Measurements from ENCODE around the gene IZUMO4.
A peak's percentile ranks its signal among the peaks of the same experiment; 100 is the strongest.

Gene IZUMO4

DNA sequence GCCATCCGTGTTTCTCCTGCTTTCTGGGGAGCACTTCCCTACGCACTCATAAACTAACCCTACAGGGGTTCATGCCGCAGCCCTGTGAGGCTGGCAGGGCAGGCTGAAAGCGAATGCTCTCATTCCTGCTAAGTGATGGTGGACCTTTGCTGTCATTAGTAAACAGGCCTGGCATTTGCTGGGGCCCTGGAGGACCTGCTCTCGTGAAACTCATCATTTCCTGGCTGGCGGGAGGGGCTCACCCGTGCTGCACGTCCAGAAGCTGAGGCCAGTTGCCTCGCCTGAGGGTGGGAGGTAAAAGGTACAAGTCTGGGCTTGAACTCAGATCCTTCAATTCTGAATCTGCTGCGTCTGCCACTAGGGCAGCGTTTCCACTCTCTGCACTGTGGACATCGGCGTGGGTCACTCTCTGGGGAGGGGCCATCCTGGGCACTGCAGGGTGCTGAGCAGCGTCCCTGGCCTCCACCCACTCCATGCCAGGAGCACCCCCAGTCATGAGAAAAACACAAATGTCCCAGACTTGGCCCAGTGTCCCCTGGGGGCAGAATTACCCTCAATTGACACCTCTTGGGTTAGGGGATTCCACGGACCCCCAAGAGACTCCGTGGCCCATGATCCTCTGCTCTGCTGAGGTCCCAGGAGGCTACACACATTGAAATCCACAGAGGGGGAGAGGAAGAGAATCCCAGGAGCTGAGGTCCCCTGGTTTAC lies 7.6 kb upstream of the IZUMO4 start:
- TF ChIP-seq, protein P1, sequence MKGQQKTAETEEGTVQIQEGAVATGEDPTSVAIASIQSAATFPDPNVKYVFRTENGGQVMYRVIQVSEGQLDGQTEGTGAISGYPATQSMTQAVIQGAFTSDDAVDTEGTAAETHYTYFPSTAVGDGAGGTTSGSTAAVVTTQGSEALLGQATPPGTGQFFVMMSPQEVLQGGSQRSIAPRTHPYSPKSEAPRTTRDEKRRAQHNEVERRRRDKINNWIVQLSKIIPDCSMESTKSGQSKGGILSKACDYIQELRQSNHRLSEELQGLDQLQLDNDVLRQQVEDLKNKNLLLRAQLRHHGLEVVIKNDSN (IDR thresholded peaks at IDR 0.05): no peak
- TF ChIP-seq, protein P2, sequence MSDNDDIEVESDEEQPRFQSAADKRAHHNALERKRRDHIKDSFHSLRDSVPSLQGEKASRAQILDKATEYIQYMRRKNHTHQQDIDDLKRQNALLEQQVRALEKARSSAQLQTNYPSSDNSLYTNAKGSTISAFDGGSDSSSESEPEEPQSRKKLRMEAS (IDR thresholded peaks at IDR 0.05): no peak
- no peak for TF ChIP-seq ZBTB7A (IDR thresholded peaks at IDR 0.05; ENCODE audit: low read depth)
- TF ChIP-seq EP300 (IDR thresholded peaks at IDR 0.05; ENCODE audit: borderline replicate concordance): no peak
- TF ChIP-seq TAF1 (IDR thresholded peaks at IDR 0.05; ENCODE audit: low read depth): no peak
- TF ChIP-seq CREB1 (IDR thresholded peaks at IDR 0.05; ENCODE audit: low read depth): no peak
- TF ChIP-seq FOXM1 (IDR thresholded peaks at IDR 0.05; ENCODE audit: borderline replicate concordance, low read depth): no peak
- TF ChIP-seq EGR1 (IDR thresholded peaks at IDR 0.05): no peak
- no peak for TF ChIP-seq TCF12 (IDR thresholded peaks at IDR 0.05; ENCODE audit: low read depth)
- TF ChIP-seq YY1 (IDR thresholded peaks at IDR 0.05; ENCODE audit: low read depth): no peak
- no peak for TF ChIP-seq RAD21 (IDR thresholded peaks at IDR 0.05; ENCODE audit: low read depth)
- TF ChIP-seq NFIC (IDR thresholded peaks at IDR 0.05): no peak
- no peak for TF ChIP-seq CEBPB (IDR thresholded peaks at IDR 0.05)
- TF ChIP-seq TEAD4 (IDR thresholded peaks at IDR 0.05): no peak
- TF ChIP-seq, protein P3, sequence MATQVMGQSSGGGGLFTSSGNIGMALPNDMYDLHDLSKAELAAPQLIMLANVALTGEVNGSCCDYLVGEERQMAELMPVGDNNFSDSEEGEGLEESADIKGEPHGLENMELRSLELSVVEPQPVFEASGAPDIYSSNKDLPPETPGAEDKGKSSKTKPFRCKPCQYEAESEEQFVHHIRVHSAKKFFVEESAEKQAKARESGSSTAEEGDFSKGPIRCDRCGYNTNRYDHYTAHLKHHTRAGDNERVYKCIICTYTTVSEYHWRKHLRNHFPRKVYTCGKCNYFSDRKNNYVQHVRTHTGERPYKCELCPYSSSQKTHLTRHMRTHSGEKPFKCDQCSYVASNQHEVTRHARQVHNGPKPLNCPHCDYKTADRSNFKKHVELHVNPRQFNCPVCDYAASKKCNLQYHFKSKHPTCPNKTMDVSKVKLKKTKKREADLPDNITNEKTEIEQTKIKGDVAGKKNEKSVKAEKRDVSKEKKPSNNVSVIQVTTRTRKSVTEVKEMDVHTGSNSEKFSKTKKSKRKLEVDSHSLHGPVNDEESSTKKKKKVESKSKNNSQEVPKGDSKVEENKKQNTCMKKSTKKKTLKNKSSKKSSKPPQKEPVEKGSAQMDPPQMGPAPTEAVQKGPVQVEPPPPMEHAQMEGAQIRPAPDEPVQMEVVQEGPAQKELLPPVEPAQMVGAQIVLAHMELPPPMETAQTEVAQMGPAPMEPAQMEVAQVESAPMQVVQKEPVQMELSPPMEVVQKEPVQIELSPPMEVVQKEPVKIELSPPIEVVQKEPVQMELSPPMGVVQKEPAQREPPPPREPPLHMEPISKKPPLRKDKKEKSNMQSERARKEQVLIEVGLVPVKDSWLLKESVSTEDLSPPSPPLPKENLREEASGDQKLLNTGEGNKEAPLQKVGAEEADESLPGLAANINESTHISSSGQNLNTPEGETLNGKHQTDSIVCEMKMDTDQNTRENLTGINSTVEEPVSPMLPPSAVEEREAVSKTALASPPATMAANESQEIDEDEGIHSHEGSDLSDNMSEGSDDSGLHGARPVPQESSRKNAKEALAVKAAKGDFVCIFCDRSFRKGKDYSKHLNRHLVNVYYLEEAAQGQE (IDR thresholded peaks at IDR 0.05; ENCODE audit: low read depth): no peak

DNA sequence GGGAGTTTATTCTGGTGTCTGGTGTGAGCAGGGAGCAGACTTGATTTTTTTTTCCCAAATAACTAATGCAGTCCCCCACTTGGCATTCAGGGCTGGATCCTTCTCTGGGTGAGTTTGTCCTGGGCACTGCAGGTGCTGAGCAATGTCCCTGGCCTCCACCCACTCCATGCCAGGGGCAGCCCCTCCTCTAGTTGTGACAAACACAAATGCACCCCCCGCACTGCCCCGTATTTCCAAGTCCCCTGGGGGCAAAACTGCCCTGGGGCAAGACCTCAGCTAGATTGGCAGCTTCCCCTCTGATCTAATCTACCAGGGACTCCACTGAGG lies 7.0 kb upstream of the IZUMO4 start:
- TF ChIP-seq FOXM1 (IDR thresholded peaks at IDR 0.05; ENCODE audit: borderline replicate concordance, low read depth): no peak
- no peak for TF ChIP-seq EGR1 (IDR thresholded peaks at IDR 0.05)
- no peak for TF ChIP-seq RAD21 (IDR thresholded peaks at IDR 0.05; ENCODE audit: low read depth)
- no peak for TF ChIP-seq ZBTB7A (IDR thresholded peaks at IDR 0.05; ENCODE audit: low read depth)
- TF ChIP-seq, protein P2 (IDR thresholded peaks at IDR 0.05): no peak
- TF ChIP-seq NFIC (IDR thresholded peaks at IDR 0.05): no peak
- TF ChIP-seq CEBPB (IDR thresholded peaks at IDR 0.05): no peak
- TF ChIP-seq CREB1 (IDR thresholded peaks at IDR 0.05; ENCODE audit: low read depth): no peak
- no peak for TF ChIP-seq TAF1 (IDR thresholded peaks at IDR 0.05; ENCODE audit: low read depth)
- no peak for TF ChIP-seq TEAD4 (IDR thresholded peaks at IDR 0.05)
- TF ChIP-seq YY1 (IDR thresholded peaks at IDR 0.05; ENCODE audit: low read depth): no peak
- TF ChIP-seq, protein P1 (IDR thresholded peaks at IDR 0.05): no peak
- TF ChIP-seq, protein P3 (IDR thresholded peaks at IDR 0.05; ENCODE audit: low read depth): no peak
- TF ChIP-seq TCF12 (IDR thresholded peaks at IDR 0.05; ENCODE audit: low read depth): no peak
- TF ChIP-seq EP300 (IDR thresholded peaks at IDR 0.05; ENCODE audit: borderline replicate concordance): no peak

DNA sequence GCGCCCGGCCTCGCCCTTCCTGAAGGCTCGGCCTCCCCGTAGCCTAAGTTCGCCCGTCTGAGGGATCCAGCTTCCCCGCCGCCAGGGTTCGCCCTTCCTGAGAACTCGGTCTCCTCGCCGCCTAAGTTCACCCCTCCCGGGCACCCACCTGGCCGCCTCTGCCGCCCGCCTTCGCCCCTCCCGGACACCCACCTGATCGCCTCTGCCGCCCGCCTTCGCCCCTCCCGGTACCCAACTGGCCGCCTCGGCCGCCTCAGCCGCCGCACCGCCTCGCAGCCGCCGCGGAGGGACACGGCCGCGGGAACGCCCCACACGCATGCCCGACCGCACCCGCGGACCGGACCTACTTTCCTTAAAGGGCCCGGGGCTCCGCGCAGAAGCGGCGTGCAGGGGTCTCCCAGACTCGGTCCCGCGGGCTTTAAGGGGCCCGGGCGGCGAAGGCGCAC lies 658 bp upstream of the IZUMO4 start, which contains the start of gene MOB3A:
Gene MOB3A (minus strand): TSS at position 293 of the 446 bp plus-strand sequence. CDS start 17,766 bp downstream, outside the sequence.
- TF ChIP-seq EP300 (IDR thresholded peaks at IDR 0.05; ENCODE audit: borderline replicate concordance) (peak; percentile 78; the same call in 1 of the 2 replicates), RAD21 (IDR thresholded peaks at IDR 0.05; ENCODE audit: low read depth) (peak; percentile 1; the same call in 1 of the 2 replicates), TEAD4 (IDR thresholded peaks at IDR 0.05) (peak; percentile 61), TAF1 (IDR thresholded peaks at IDR 0.05; ENCODE audit: low read depth) (peak; percentile 75; the same call in 1 of the 2 replicates), TCF12 (IDR thresholded peaks at IDR 0.05; ENCODE audit: low read depth) (peak; percentile 47; the same call in 1 of the 2 replicates), CEBPB (IDR thresholded peaks at IDR 0.05) (no peak), ZBTB7A (IDR thresholded peaks at IDR 0.05; ENCODE audit: low read depth) (peak; percentile 82), CREB1 (IDR thresholded peaks at IDR 0.05; ENCODE audit: low read depth) (no peak), YY1 (IDR thresholded peaks at IDR 0.05; ENCODE audit: low read depth) (no peak), NFIC (IDR thresholded peaks at IDR 0.05) (0 out of 2 replicates have a peak, but pooled peaks have one; percentile 3), FOXM1 (IDR thresholded peaks at IDR 0.05; ENCODE audit: borderline replicate concordance, low read depth) (no peak)
- TF ChIP-seq, protein P1 (IDR thresholded peaks at IDR 0.05): 0 out of 2 replicates have a peak, but pooled peaks have one; percentile 16
- TF ChIP-seq, protein P3 (IDR thresholded peaks at IDR 0.05; ENCODE audit: low read depth): peak; percentile 8; the same call in 1 of the 2 replicates
- TF ChIP-seq, protein P2 (IDR thresholded peaks at IDR 0.05): peak; percentile 96

Measured in Ishikawa (cell line).